ENCODE results near the gene SERPINC1.

- TF ChIP-seq CTCF (conservative IDR thresholded peaks at IDR 0.05 in 1 of 2, IDR thresholded peaks at IDR 0.05 in 1 of 2; ENCODE audit: extremely low read depth in 1 of 2, insufficient read depth in 1 of 2, low read depth in 1 of 2, low read length in 2 of 2): no peak
- TF ChIP-seq EZH2 (IDR thresholded peaks at IDR 0.05; ENCODE audit: borderline replicate concordance, low read length): no peak
Observed at GRCh38 chr1:173937062-173937461, 19.9 kb upstream of the SERPINC1 start.

Measured in mammary epithelial cell (primary cell).